Stimulated activated CD4-positive, alpha-beta T cell treated with anti-CD3 and anti-CD28 coated beads, Interleukin-1b, Interleukin-23, amount 100 ng/mL, for 24 hours (primary cell): Measurements from ENCODE around the gene KIRREL3.
A peak's percentile ranks its signal among the peaks of the same experiment; 100 is the strongest.

ENCODE experiments used
- DNase-seq, 4 experiments: peaks; one replicate each; pipeline ENCODE4 v3.0.0-alpha.2; 2020; ENCODE audit warnings: low read depth in 4 of 4, low spot score in 1 of 4

Gene KIRREL3

DNA sequence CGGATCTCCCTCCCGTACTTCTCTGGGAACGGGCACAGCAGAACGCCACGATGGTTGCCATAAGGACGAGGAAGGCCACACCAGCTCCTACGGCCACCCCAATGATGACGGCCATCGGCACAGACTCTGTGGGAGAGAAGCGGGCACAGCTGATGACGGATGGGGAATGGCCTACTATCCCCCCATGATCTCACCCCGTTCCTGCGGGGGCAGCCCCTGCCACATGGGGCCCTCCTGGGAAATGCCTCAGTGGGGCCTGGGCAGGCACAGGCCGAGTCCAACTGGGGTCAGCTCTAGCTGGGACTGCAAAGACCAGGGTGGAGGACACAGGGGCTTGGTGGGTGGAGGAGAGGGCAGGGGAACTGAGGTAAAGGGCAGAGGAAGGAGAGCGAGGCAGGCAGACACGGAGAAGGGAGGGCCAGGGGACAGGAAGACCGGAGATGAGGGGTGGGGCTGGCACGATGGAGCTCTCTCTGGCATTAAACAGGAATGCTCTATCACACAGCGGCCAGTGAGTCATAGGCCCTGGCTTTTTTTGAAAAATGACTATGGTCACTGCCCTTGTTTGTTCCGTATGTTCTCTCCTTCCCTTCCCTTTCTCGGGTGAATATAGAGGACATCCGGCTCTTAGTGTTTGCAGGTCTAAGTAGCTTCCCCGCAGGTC, 569.0 kb downstream of the KIRREL3 start:
- no peak for DNase-seq

DNA sequence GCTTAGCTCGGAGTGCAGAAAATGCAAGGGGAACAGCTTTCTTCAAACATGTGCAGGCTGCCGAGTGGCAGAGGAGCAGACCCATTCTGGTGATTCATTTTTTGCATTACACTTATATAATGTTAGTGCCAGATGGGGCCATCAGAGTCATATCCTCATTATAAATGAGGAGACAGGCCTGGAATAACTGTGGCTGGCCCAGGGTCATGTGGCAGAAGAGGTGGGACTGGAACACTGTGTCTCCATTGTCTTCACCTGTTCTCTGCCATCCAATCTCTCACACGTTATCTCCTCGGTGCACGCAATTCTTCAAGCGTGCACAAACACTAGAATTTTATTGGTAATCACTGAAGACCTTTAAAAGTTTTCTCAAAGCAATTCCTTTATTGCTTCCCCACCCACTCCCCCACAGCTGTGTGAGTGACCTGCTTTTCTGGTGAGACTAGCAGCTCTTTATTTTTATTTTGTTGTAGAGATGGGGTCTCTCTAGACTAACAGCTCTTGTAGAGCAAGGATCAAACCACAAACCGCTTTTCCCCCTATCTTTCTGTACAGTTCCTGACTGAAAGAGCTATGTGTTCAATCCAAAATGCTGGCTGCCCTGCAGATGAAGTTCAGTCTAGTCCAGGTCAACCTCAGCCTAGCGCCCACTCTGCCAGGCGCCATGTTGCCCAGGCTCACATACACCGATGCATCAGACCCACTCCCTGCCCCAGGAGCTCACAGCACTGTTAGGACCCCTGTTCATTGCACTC, 569.8 kb downstream of the KIRREL3 start:
- no peak for DNase-seq

DNA sequence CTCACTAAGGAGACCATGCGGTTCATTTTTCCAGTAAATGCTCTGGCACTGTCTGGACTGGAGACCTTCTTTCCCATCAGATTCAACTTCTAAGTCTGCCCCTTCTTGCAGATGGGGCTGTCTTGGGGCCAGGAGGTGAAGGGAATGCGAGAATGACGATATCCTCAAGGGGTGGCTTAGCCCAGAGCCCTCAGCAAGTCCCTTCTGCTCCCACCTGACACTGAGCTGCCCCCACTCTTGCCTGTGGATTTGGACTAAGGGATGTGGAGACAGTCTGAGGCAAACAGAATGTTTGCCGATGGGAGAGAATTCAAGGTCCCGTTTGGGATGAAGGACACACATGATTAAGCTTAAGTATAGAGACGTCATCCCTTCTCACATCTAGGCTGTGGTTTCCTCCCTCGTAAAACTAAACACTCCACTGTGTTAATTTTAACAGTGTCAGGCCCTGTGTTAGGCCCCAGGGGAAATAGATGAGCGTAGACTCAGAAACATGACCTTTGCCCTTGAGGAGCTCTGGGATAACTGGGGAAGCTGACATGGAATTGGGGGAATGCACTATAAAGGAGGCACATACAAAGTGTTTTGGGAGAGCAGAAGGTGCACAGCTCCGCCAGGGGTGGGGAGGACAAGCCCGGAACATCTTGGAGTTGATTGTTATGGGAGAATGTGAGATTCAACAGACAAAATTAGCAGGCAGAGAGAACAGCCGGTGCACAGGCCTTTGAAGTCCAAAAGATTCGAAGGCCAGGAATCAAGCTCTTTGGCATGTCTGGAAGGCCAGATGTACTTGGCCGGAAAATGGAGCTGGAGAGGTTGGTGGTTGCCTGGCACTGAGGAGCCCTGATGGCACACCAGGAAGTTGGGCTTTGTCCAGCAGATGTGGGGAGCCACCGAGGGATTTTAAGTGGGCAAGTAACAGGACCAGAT, 573.5 kb downstream of the KIRREL3 start:
- DNase-seq = no peak

DNA sequence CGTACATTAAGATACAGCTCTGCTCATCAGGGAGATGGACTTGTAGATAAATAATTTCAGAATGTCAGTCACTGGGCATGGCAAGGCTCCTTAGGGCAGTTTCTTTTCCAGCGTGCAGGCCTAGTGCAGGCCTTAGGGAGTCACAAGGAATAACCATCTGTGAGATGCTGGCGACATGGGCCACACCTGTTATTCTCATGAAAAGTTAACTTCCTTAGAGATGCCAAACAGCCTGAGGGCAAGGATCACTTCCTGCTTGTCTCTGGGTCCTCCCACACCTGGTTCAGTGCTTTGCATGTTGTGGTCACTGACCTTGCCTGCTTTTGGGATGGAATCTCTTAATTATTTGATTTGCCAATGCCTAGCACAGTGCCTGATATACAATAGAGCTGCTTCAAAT, 574.5 kb downstream of the KIRREL3 start:
- DNase-seq = no peak

DNA sequence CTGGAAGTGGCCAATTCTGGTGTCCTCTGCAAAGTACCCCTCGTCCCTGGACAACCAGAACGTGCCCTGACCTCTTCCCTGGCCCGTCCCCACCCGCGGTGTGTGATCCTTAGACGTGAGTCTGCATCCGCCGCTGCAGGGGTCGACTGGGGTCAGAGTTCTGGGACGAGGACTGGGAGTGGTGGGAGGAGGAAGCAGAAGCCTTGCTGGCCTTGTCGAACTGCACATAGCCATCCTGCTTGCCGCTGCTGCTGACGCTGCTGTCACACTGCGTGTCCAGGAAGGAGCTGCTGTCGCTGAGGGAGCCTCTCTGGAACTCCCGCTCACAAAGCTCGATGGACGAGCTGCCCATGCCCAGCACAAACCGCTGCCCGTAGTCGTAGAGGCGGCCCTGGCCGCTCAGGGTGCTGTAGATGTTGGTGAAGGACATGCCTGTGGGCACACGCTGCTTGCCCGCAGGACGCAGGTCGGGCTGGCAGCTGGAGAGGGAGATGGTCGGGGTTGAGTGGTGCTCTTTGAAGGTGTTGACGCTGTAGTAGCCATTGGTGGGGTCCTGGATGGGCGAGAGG, 576.0 kb downstream of the KIRREL3 start:
- DNase-seq = no peak

DNA sequence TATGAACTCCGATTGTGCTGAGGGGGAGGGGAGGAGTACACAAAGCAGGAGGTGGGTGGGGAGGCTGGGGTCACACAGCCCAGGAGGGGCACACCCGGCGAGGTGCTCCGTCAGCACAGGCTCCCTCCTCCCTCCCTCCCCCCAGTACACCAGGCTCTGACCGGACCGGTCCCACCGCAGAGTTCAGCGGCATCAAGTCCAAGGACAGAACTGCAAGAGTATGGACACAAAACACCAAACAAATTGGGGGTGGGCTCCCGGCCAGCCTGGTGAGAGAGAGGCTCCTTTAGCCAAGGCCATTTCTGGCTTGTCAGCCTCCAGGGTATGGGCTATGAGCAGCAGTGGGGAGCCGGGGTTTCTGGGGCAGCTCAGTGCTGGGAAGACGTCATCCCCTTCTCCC, 576.8 kb downstream of the KIRREL3 start:
- no peak for DNase-seq

DNA sequence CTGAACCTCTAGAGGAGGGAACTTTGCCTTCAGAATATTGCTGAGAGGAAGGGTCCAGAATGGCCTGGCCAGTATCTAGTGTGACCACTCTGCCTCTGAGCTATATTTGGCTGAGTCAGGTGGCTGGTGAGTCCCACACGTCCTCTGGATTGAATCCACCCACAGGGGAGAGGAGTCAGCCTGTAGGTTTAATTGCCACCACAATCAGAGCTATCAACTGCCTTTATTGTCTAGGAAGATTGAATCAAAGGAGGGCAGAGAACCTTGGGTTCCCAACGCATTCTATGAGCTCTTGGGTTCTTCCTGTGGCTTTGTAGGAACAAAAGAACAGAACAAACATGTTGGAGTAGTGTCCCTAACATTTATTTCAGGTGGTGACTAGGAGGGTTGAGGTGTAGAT, 577.4 kb downstream of the KIRREL3 start:
- no peak for DNase-seq

DNA sequence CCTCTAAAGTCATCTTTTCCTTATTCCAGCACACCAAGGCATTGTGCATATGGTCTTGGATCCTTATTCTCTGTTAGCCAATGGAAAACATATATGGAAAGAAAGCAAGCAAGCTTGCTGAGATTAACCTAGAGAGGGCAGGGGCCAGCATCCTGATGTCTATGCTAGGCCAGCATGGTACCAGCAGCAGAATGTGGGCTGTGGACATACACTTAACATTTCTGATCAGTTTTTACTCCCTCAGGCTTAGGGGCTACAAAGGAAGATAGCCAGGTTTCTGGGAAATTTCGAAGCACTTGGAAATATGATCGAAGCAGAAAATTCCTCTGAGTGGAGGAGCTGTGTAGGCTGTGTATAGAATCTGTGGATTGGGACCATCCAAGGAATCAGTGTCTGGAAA, 578.1 kb downstream of the KIRREL3 start:
- no peak for DNase-seq

DNA sequence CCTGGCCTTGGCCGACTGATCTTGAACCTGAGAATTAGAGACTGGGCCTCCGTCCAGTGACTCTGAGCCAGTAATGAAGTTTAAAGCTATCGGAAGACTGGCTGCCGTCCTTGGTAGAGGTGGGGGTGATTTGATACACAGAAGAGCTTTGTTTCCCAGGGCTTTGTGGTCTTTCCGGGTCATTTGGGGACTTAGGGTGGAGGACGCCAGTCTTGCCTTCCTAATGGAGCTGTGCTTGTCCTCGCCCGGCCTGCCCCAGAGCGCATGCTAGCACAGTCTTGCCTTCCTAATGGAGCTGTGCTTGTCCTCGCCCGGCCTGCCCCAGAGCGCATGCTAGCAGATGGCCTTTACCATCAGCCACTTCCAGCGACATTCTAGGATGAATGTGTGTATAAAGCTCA, 579.3 kb downstream of the KIRREL3 start:
- DNase-seq = no peak

DNA sequence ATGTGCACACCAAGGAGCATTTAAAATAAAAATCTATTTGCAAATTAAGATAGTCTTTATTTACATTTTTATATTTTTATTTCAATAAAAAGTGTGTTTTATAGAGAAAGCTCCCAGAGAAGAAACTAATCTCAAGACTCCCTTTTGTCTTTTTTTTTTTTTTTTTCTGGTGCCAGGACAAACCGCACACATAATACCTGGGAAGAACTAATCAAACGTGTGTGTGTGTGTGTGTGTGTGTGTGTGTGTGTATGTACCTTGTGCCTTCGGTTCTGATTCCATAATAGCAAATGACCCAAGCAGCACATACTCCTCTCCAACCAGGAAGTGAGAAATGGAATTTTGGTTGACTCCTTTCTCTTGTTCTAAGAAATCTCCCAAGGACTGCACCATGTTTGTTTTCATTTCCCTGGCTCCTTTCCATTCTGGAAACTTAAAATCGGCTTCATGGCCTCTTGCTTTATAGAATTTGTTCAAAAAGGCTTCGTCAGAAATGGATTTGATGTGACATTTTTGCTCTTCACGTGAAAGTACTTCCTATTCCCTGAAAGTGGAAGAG, 579.8 kb downstream of the KIRREL3 start:
- no peak for DNase-seq

DNA sequence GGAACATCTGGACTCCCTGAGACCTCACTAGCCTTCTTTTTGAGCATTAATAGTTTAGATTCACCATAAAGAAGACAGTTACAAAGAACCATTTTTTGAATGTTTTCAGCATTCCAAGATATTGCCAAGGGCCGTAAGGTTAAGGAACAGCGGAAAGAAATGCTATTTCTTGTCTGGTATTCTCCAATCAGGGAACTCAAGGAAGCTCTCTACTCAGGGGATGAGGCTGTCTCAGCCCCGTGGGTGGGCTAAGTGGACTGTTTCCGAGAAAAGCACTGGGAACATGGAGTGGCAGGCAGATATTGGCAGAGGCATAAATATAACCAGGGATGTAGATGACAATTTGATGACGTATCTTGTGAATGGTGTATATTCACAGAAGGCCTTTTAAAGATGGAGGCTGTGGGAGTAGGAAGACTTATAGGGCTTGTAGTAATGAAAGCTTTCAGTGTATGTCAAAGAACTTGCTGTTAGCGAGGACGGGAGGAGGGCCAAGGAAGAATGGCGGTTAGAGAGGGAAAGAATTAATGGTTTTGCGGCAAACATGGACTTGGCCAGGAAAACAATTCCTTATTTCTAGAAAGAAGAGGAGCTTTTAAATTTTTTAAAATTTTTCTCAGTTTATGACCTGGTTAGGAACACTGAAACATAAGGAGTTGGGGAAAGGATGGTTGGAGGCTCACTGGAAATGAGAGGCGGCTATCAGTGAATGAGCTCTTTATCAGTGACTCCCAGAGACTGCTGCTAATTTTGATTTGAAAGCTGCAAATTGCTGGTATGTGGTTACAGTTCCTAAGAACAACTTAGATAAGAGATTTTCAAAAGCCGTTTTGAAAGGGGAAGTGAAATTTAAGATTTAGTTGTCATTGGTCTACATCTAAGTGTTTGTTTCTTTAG, 580.5 kb downstream of the KIRREL3 start:
- DNase-seq = no peak

DNA sequence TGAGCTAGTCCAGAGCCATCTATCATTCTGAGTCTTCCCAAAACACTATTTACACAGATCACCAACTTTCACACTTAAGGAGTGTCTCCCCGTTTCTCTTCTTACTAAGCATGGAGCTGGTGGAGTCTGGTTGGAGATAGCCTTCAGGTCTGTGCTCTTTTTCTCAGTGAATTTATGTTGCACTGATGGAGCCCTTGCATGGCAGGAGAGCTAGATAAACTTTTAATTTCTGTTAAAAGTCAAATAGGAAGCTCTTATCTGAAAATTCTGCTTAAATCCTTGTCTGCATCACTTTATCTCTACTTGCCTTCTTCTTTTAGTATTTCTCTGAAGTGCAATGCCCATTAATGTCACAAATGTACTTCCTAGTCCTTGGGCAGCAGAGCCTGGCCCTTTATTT, 581.7 kb downstream of the KIRREL3 start:
- no peak for DNase-seq

DNA sequence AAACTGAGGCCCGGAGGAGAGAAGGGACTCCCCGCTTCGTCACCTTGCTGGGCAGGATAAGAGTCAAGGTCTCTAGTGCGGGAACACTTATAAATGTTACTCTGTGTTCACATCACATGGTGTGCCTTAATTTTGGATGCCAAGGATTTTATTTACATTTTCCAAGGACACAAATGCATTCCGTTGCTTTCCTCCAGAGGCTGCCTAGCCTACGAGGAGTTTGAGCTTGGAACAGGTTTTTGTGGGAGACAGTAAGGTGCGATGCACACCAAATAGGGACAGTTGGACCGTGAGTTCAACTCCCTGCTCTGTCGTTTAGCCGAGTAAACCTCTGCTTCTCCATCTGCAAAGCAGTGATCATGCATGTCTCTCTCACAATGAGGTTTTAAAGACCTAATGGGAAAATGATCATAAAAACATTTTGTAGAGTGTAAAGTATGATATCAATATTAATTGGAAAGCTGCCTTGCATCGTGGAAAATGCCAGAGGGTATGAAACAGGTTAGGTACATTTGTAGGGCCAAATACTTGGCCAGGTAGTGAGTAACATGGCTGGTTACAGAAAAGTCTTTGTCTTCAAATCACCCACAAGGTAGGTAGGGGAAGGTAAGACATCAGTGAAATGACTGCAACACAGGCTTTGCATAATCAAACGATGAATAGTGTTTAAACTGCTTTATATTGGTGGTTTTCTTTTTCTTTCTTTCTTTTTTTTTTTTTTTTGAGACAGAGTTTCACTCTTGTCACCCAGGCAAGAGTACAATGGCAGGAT, 583.3 kb downstream of the KIRREL3 start:
- no peak for DNase-seq

DNA sequence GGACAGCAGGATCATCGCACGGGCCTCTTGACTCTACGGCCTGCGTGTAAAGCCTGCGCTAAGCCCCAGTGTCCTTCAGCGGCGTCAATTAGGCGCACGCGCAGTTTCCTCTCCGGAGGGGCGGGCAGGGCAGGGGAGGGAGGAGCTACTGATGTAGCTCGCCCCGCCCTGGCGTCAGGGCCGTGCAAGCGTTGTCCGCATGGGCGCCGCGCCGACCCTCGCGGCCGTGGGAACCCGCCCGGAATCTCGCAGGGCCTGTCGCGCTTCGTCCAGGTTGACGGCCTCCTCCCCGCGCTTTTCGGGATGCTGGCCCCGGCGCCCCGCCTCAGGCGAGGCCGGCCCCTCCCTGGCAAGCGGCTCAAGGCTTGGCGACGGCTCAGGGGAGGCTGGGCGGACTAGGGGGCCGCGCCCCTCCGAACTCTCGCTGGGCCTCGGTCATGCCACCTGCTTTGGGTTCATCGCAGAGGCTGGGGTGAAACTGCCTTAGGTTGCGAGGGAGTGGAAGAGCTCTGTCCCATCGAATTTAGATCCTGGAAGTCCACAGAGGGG, 584.0 kb downstream of the KIRREL3 start:
- DNase-seq = peak; percentile 30 to 68 (median 62)

DNA sequence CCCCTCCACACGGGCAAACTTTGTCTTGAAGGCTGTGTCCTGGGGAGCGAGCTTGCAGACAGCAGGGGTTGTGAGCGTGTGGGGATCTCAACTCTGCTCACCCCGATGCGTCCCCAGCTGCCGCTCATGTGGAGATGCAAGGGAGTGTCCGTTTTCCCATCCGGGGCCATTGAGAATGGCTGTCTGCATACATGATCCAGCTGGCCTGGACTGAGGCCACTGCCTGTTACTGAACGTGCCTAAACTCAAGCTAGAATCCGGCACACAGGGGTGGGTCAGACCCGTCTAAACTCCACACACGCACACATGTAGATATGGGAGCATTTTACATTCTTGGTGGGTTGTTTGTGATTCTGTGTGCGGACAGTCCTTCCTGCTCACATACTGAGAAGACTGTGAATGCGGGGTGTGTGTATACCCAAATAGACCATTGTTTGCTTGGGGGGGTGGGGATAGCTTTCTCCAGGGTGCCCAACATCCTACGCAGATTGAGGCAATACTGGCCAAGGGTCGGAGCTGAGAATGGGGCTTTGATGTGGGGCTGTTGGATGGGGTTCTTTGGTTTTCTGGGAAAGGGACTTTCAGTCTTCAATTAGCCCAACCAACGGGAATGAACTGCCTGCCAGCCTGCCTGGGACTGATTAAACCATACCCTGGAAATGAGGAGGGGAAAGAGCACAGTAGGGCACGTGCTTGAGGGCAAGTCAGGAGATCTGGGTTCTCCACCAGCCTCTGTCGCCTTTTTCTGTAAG, 584.7 kb downstream of the KIRREL3 start:
- DNase-seq = no peak

DNA sequence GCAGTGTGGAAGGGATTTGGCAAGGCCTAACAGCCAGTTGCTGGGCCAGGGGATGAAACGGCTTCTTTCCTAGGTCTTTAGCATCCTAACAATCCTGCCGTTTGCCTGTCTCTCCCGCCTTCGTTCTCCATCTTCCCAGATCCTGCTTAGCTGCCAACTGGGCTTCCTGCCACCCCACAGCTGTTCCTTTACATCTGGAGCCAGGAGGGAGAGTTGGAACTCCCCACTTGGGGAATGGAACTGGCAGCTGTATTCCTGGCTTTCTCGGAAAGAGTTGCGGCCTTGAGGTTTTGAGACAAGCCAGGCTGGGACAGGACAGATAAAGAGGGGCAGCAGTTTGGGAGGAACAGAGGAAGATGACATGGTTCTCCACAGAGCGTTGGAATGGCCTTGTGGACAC, 585.4 kb downstream of the KIRREL3 start:
- no peak for DNase-seq

DNA sequence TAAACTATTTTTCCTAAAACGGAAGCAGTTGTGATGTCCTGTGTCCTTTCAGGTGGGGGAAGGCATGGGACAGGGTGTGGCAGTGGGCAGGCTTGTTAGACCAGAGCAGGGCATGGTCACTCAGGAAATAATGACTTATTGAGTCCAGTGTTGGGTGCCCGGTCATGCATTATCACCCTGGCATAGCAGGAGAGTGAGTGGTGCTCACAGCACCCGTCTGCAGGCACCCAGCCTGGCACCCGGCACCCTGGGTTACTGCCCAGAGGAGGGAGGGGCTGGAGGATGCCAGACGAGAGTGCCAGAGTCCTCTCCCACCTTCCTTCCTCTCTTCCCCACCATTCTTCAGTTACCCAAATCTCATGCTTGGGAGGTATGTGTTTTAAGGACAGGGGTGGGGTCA, 586.0 kb downstream of the KIRREL3 start:
- no peak for DNase-seq

DNA sequence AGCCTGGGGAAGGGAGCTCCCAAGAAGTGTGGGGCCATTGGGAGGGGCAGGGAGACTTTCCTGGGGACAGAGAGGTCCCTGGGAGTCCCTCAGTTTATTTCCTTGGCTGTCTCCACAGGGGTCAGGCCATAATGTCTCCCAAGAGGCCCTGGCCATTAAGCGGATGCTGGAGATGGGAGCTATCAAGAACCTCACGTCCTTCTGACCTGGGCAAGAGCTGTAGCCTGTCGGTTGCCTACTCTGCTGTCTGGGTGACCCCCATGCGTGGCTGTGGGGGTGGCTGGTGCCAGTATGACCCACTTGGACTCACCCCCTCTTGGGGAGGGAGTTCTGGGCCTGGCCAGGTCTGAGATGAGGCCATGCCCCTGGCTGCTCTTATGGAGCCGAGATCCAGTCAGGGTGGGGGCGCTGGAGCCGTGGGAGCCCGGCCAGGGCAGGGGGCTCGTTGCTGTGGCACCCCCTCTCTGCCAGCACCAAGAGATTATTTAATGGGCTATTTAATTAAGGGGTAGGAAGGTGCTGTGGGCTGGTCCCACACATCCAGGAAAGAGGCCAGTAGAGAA, 586.6 kb downstream of the KIRREL3 start:
- DNase-seq = no peak
